ENCODE measurements around the gene RRAGB. TPM values are rescaled to one million over a fixed set of nuclear protein-coding genes. Genes with fewer than 3 reads are reported as not detected.
"Not testable (repeated sequence)": the region's sequence is repeated elsewhere in the genome, so short reads cannot be mapped to it uniquely, and the experiment has no call there.

Gene RRAGB
- total RNA-seq, 1 donor from 2014 or later = 17.1 TPM

GRCh38 chrX:55758033-55758432 is 40.5 kb downstream of the RRAGB start:
- H3K27me3 ChIP-seq (ENCODE audit: control insufficient read depth, insufficient read depth, low read length) = no peaks in the 10 kb centered on the region
- peak; percentile 10 for DNase-seq (ENCODE audit: low read depth)
- no peak overlapping the region for H3K4me3 ChIP-seq (ENCODE audit: low read depth, low read length)
- no peak for FAIRE-seq
- no peak for TF ChIP-seq CTCF (IDR thresholded peaks at IDR 0.05; ENCODE audit: insufficient read depth, low read length, severe bottlenecking)
- no peaks in the 10 kb centered on the region for H3K36me3 ChIP-seq (ENCODE audit: control insufficient read depth, insufficient read depth, low read length)

GRCh38 chrX:55759478-55759877 is 41.9 kb downstream of the RRAGB start:
- DNase-seq (ENCODE audit: low read depth) = peak; percentile 5
- no peak for TF ChIP-seq CTCF (IDR thresholded peaks at IDR 0.05; ENCODE audit: insufficient read depth, low read length, severe bottlenecking)
- no peak for FAIRE-seq

GRCh38 chrX:55767100-55767499 is 49.6 kb downstream of the RRAGB start:
- no peak for DNase-seq (ENCODE audit: low read depth)
- no peak for FAIRE-seq
- Histone ChIP-seq H3K4me3 (ENCODE audit: low read depth, low read length) (no peak overlapping the region), H3K36me3 (ENCODE audit: control insufficient read depth, insufficient read depth, low read length) (no peaks in the 10 kb centered on the region), H3K27me3 (ENCODE audit: control insufficient read depth, insufficient read depth, low read length) (no peaks in the 10 kb centered on the region)
- TF ChIP-seq CTCF (IDR thresholded peaks at IDR 0.05; ENCODE audit: insufficient read depth, low read length, severe bottlenecking) = no peak

More at GRCh38 chrX:55759478-55759877, 41.9 kb downstream of the RRAGB start:
- H3K4me3 ChIP-seq (ENCODE audit: low read depth, low read length) = no peak overlapping the region
- H3K27me3 ChIP-seq (ENCODE audit: control insufficient read depth, insufficient read depth, low read length) = no peaks in the 10 kb centered on the region
- H3K36me3 ChIP-seq (ENCODE audit: control insufficient read depth, insufficient read depth, low read length) = no peaks in the 10 kb centered on the region

GRCh38 chrX:55774419-55774818 is 56.9 kb downstream of the RRAGB start:
- DNase-seq (ENCODE audit: low read depth); H3K36me3 ChIP-seq (ENCODE audit: control insufficient read depth, insufficient read depth, low read length); H3K4me3 ChIP-seq (ENCODE audit: low read depth, low read length); FAIRE-seq; H3K27me3 ChIP-seq (ENCODE audit: control insufficient read depth, insufficient read depth, low read length): not testable (repeated sequence)

- DNase-seq (ENCODE audit: low read depth) (no peak), FAIRE-seq (no peak)
- TF ChIP-seq CTCF (IDR thresholded peaks at IDR 0.05; ENCODE audit: insufficient read depth, low read length, severe bottlenecking) = no peak
- H3K4me3 ChIP-seq (ENCODE audit: low read depth, low read length) = no peak overlapping the region
- H3K27me3 ChIP-seq (ENCODE audit: control insufficient read depth, insufficient read depth, low read length) = no peaks in the 10 kb centered on the region
- no peaks in the 10 kb centered on the region for H3K36me3 ChIP-seq (ENCODE audit: control insufficient read depth, insufficient read depth, low read length)
Measured at GRCh38 chrX:55777596-55777995, 60.0 kb downstream of the RRAGB start.

- FAIRE-seq (no peak), DNase-seq (ENCODE audit: low read depth) (no peak)
- no peaks in the 10 kb centered on the region for H3K36me3 ChIP-seq (ENCODE audit: control insufficient read depth, insufficient read depth, low read length)
- H3K27me3 ChIP-seq (ENCODE audit: control insufficient read depth, insufficient read depth, low read length) = no peaks in the 10 kb centered on the region
- no peak overlapping the region for H3K4me3 ChIP-seq (ENCODE audit: low read depth, low read length)
- no peak for TF ChIP-seq CTCF (IDR thresholded peaks at IDR 0.05; ENCODE audit: insufficient read depth, low read length, severe bottlenecking)
Measured at GRCh38 chrX:55778322-55778721, 60.8 kb downstream of the RRAGB start.
